GM23338 (cell line): Measurements from ENCODE around the gene MTERF4. TPM values are rescaled to one million over a fixed set of nuclear protein-coding genes. Genes with fewer than 3 reads are reported as not detected.

Experiments used
- ATAC-seq: fragments of 200-7000 bp; cut with Tn5 transposase; 3 replicates; pipeline ENCODE4 v1.9.1; 2020
- DNase-seq: peaks from one replicate; pipeline ENCODE4 v3.0.0-alpha.2; 2015; ENCODE audit warnings: low spot score
- H2AFZ ChIP-seq: fragments of 200-600 bp; sonication (generic); 2 replicates; pipeline ENCODE4 v1.8.0; 2016; ENCODE audit warnings: antibody characterized with exemption, mild to moderate bottlenecking, moderate library complexity
- H3F3A ChIP-seq: fragments of 200-600 bp; sonication (generic); replicated peaks from 2 replicates; pipeline ENCODE4 v1.8.0; 2017; ENCODE audit warnings: antibody characterized with exemption, mixed run types, low read depth
- H3K27ac ChIP-seq: fragments of 200-600 bp; sonication (generic); 2 replicates; pipeline ENCODE4 v1.6.1; 2016; ENCODE audit warnings: low read depth
- H3K27me3 ChIP-seq: fragments of 200-600 bp; sonication (generic); 2 replicates; pipeline ENCODE4 v1.8.0; 2016; ENCODE audit warnings: mild to moderate bottlenecking, mixed run types, moderate library complexity; ENCODE audit not compliant: insufficient read depth
- H3K36me3 ChIP-seq: fragments of 200-600 bp; sonication (generic); 2 replicates; pipeline ENCODE4 v1.8.0; 2016; ENCODE audit warnings: mild to moderate bottlenecking; ENCODE audit not compliant: insufficient read depth
- H3K4me1 ChIP-seq: fragments of 200-600 bp; sonication (generic); 2 replicates; pipeline ENCODE4 v1.8.0; 2016; ENCODE audit warnings: mild to moderate bottlenecking, moderate library complexity; ENCODE audit not compliant: insufficient read depth
- H3K4me2 ChIP-seq: fragments of 200-600 bp; sonication (generic); 2 replicates; pipeline ENCODE4 v1.7.1; 2017; ENCODE audit warnings: mixed run types
- H3K4me3 ChIP-seq: fragments of 200-600 bp; sonication (generic); 2 replicates; pipeline ENCODE4 v1.6.1; 2016; ENCODE audit warnings: mixed run types
- H3K79me2 ChIP-seq: fragments of 200-600 bp; sonication (generic); replicated peaks from 2 replicates; pipeline ENCODE4 v1.8.0; 2017; ENCODE audit warnings: mild to moderate bottlenecking; ENCODE audit not compliant: insufficient read depth
- H3K9me2 ChIP-seq: fragments of 200-600 bp; sonication (generic); 2 replicates; pipeline ENCODE4 v1.8.0; 2017; ENCODE audit not compliant: insufficient read depth
- H4K20me1 ChIP-seq: fragments of 200-600 bp; sonication (generic); replicated peaks from 2 replicates; pipeline ENCODE4 v1.8.0; 2017; ENCODE audit warnings: mild to moderate bottlenecking; ENCODE audit not compliant: insufficient read depth
- H3K27ac Mint-ChIP-seq: 2 replicates; pipeline ENCODE4 v1.8.0; 2020; ENCODE audit warnings: inconsistent platforms, mild to moderate bottlenecking, moderate library complexity, mixed read lengths
- H3K27me3 Mint-ChIP-seq: 3 replicates; pipeline ENCODE4 v1.8.0; 2022; ENCODE audit warnings: low read depth, mild to moderate bottlenecking, moderate library complexity, mixed read lengths, inconsistent platforms; ENCODE audit not compliant: insufficient read depth, poor library complexity
- H3K36me3 Mint-ChIP-seq: 3 replicates; pipeline ENCODE4 v1.8.0; 2021; ENCODE audit warnings: low read depth, mild to moderate bottlenecking, inconsistent platforms, moderate library complexity, mixed read lengths
- H3K4me1 Mint-ChIP-seq: 3 replicates; pipeline ENCODE4 v1.8.0; 2020; ENCODE audit warnings: mild to moderate bottlenecking, inconsistent platforms, mixed read lengths
- H3K4me3 Mint-ChIP-seq: 3 replicates; pipeline ENCODE4 v1.8.0; 2021; ENCODE audit warnings: moderate library complexity, mild to moderate bottlenecking, inconsistent platforms, mixed read lengths
- H3K9me3 Mint-ChIP-seq: 3 replicates; pipeline ENCODE4 v1.8.0; 2020; ENCODE audit warnings: moderate library complexity, mild to moderate bottlenecking, inconsistent platforms, mixed read lengths
- CREB1 ChIP-seq: fragments of 250-450 bp; sonication (Bioruptor Pico); IDR thresholded peaks from 2 replicates; pipeline ENCODE4 v1.5.0; 2020; ENCODE audit warnings: low read depth, mild to moderate bottlenecking, moderate library complexity
- EZH2 ChIP-seq: fragments of 200-600 bp; sonication (generic); IDR thresholded peaks from one replicate; pipeline ENCODE4 v1.8.0; 2017; ENCODE audit warnings: antibody characterized with exemption, mild to moderate bottlenecking, low read depth; ENCODE audit not compliant: unreplicated experiment
- EZH2phosphoT487 ChIP-seq: fragments of 200-600 bp; sonication (generic); IDR thresholded peaks from one replicate; pipeline ENCODE4 v1.8.1; 2018; ENCODE audit warnings: antibody characterized with exemption; ENCODE audit not compliant: unreplicated experiment
- JUNB ChIP-seq: IDR thresholded peaks from one replicate; pipeline ENCODE4 v1.6.1; 2016; ENCODE audit warnings: antibody characterized with exemption; ENCODE audit not compliant: unreplicated experiment
- NANOG ChIP-seq: IDR thresholded peaks from 2 replicates; pipeline ENCODE4 v1.6.1; 2016; ENCODE audit warnings: antibody characterized with exemption, borderline replicate concordance
- POLR2AphosphoS5 ChIP-seq: IDR thresholded peaks from 2 replicates; pipeline ENCODE4 v1.6.1; 2016; ENCODE audit warnings: antibody characterized with exemption, low read depth
- STAT1 ChIP-seq: IDR thresholded peaks from one replicate; pipeline ENCODE4 v1.6.1; 2016; ENCODE audit warnings: antibody characterized with exemption; ENCODE audit not compliant: unreplicated experiment
- ZNF114 ChIP-seq: fragments of 250-450 bp; sonication (Bioruptor Pico); IDR thresholded peaks from 2 replicates; pipeline ENCODE4 v1.5.0; 2020; ENCODE audit warnings: mild to moderate bottlenecking, moderate library complexity
- ZNF331 ChIP-seq: fragments of 250-450 bp; sonication (Bioruptor Pico); IDR thresholded peaks from 2 replicates; pipeline ENCODE4 v1.5.0; 2020; ENCODE audit warnings: low read depth, mild to moderate bottlenecking, moderate library complexity
- polyA plus RNA-seq: library from polyadenylated mRNA; unstranded; fragments of >200 nt; fragmentation: Nextera tagmentation; extraction: Ambion mirVana; gene quantifications from 2 replicates; pipeline ENCODE4 v1.2.1, GENCODE V29; 2016
- total RNA-seq: library from RNA; depleted of rRNA; stranded (reverse); fragments of >200 nt; shearing (Covaris generic); gene quantifications from 2 replicates; pipeline ENCODE4 v1.2.3, GENCODE V29; 2014
- TF ChIP-seq, protein P1 (sequence below): IDR thresholded peaks from one replicate; pipeline ENCODE4 v1.6.1; 2018; ENCODE audit warnings: antibody characterized with exemption; ENCODE audit not compliant: unreplicated experiment
- TF ChIP-seq, protein P2 (sequence below), 2 experiments: fragments of 200-600 bp in 1 of 2; sonication (generic) in 1 of 2; conservative IDR thresholded peaks; 2 replicates each; pipeline versions ENCODE4 v1.5.1 to v1.6.1; 2016 to 2017; ENCODE audit warnings: antibody characterized with exemption in 2 of 2, low read depth in 2 of 2, mild to moderate bottlenecking in 2 of 2, moderate library complexity in 1 of 2
- TF ChIP-seq, protein P3 (sequence below): IDR thresholded peaks from 2 replicates; pipeline ENCODE4 v1.6.1; 2016; ENCODE audit warnings: antibody characterized with exemption
- TF ChIP-seq, protein P4 (sequence below): fragments of 250-450 bp; sonication (Bioruptor Pico); IDR thresholded peaks from 2 replicates; pipeline ENCODE4 v1.5.0; 2020; ENCODE audit warnings: mild to moderate bottlenecking, moderate library complexity

MTERF4 gene
- total and polyA plus RNA-seq, 2 experiments from 2014 or later: 15.3 to 63.6 TPM

DNA sequence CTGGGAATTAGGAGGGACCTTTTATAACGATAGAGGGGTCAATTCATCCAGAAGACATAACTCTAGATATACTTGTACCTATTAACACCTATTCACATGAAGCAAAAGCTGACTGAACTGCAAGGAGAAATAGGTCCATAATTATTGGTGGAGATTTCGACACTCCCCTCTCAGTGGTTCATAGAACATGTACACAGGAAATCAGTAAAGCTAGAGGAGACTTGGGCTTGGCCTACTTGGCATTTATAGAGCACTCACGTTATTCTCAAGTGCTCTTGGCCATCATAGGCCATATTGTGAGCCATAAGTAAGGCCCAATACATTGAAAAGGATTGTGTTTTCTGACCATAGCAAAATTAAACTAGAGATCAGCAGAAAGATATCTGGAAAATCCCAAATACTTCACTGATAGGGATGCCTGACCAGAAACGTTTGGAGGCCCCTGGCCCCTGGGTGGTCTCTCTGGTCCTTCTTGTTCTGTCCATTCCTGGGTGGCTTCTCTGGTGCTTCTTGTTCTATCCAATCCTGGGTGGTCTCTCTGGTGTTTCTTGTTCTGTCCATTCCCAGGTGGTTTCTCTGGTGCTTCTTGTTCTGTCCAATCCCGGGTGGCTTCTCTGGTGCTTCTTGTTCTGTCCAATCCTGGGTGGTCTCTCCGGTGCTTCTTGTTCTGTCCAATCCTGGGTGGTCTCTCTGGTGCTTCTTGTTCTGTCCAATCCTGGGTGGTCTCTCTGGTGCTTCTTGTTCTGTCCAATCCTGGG, 54.7 kb downstream of the MTERF4 start:
- no peaks in the 10 kb centered on the region; the same call in 2 of the 3 replicates for H3K4me1 Mint-ChIP-seq
- H3F3A ChIP-seq: no peaks in the 10 kb centered on the region
- peaks cover 4% of the 10 kb centered on the region; the same call in 1 of the 3 replicates for H3K9me3 Mint-ChIP-seq
- no peak overlapping the region for H3K4me3 Mint-ChIP-seq
- no peak overlapping the region for H2AFZ ChIP-seq
- no peaks in the 10 kb centered on the region for H3K36me3 Mint-ChIP-seq
- no peaks in the 10 kb centered on the region for H4K20me1 ChIP-seq
- H3K4me1 ChIP-seq: no peaks in the 10 kb centered on the region
- no peak overlapping the region for H3K4me2 ChIP-seq
- H3K27me3 Mint-ChIP-seq: no peaks in the 10 kb centered on the region
- TF ChIP-seq, protein P1, sequence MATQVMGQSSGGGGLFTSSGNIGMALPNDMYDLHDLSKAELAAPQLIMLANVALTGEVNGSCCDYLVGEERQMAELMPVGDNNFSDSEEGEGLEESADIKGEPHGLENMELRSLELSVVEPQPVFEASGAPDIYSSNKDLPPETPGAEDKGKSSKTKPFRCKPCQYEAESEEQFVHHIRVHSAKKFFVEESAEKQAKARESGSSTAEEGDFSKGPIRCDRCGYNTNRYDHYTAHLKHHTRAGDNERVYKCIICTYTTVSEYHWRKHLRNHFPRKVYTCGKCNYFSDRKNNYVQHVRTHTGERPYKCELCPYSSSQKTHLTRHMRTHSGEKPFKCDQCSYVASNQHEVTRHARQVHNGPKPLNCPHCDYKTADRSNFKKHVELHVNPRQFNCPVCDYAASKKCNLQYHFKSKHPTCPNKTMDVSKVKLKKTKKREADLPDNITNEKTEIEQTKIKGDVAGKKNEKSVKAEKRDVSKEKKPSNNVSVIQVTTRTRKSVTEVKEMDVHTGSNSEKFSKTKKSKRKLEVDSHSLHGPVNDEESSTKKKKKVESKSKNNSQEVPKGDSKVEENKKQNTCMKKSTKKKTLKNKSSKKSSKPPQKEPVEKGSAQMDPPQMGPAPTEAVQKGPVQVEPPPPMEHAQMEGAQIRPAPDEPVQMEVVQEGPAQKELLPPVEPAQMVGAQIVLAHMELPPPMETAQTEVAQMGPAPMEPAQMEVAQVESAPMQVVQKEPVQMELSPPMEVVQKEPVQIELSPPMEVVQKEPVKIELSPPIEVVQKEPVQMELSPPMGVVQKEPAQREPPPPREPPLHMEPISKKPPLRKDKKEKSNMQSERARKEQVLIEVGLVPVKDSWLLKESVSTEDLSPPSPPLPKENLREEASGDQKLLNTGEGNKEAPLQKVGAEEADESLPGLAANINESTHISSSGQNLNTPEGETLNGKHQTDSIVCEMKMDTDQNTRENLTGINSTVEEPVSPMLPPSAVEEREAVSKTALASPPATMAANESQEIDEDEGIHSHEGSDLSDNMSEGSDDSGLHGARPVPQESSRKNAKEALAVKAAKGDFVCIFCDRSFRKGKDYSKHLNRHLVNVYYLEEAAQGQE: no peak
- TF ChIP-seq JUNB: no peak
- no peak for TF ChIP-seq POLR2AphosphoS5
- no peak for TF ChIP-seq STAT1
- TF ChIP-seq NANOG: no peak
- no peak for TF ChIP-seq EZH2phosphoT487
- TF ChIP-seq ZNF114: no peak
- TF ChIP-seq, protein P2, sequence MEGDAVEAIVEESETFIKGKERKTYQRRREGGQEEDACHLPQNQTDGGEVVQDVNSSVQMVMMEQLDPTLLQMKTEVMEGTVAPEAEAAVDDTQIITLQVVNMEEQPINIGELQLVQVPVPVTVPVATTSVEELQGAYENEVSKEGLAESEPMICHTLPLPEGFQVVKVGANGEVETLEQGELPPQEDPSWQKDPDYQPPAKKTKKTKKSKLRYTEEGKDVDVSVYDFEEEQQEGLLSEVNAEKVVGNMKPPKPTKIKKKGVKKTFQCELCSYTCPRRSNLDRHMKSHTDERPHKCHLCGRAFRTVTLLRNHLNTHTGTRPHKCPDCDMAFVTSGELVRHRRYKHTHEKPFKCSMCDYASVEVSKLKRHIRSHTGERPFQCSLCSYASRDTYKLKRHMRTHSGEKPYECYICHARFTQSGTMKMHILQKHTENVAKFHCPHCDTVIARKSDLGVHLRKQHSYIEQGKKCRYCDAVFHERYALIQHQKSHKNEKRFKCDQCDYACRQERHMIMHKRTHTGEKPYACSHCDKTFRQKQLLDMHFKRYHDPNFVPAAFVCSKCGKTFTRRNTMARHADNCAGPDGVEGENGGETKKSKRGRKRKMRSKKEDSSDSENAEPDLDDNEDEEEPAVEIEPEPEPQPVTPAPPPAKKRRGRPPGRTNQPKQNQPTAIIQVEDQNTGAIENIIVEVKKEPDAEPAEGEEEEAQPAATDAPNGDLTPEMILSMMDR (conservative IDR thresholded peaks at IDR 0.05; ENCODE audit: low read depth in 2 of 2): no peak
- TF ChIP-seq CREB1 (CRISPR knock-in tag): no peak
- no peak for TF ChIP-seq ZNF331
- TF ChIP-seq EZH2: no peak
- TF ChIP-seq, protein P3, sequence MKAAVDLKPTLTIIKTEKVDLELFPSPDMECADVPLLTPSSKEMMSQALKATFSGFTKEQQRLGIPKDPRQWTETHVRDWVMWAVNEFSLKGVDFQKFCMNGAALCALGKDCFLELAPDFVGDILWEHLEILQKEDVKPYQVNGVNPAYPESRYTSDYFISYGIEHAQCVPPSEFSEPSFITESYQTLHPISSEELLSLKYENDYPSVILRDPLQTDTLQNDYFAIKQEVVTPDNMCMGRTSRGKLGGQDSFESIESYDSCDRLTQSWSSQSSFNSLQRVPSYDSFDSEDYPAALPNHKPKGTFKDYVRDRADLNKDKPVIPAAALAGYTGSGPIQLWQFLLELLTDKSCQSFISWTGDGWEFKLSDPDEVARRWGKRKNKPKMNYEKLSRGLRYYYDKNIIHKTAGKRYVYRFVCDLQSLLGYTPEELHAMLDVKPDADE: no peak
- TF ChIP-seq, protein P4, sequence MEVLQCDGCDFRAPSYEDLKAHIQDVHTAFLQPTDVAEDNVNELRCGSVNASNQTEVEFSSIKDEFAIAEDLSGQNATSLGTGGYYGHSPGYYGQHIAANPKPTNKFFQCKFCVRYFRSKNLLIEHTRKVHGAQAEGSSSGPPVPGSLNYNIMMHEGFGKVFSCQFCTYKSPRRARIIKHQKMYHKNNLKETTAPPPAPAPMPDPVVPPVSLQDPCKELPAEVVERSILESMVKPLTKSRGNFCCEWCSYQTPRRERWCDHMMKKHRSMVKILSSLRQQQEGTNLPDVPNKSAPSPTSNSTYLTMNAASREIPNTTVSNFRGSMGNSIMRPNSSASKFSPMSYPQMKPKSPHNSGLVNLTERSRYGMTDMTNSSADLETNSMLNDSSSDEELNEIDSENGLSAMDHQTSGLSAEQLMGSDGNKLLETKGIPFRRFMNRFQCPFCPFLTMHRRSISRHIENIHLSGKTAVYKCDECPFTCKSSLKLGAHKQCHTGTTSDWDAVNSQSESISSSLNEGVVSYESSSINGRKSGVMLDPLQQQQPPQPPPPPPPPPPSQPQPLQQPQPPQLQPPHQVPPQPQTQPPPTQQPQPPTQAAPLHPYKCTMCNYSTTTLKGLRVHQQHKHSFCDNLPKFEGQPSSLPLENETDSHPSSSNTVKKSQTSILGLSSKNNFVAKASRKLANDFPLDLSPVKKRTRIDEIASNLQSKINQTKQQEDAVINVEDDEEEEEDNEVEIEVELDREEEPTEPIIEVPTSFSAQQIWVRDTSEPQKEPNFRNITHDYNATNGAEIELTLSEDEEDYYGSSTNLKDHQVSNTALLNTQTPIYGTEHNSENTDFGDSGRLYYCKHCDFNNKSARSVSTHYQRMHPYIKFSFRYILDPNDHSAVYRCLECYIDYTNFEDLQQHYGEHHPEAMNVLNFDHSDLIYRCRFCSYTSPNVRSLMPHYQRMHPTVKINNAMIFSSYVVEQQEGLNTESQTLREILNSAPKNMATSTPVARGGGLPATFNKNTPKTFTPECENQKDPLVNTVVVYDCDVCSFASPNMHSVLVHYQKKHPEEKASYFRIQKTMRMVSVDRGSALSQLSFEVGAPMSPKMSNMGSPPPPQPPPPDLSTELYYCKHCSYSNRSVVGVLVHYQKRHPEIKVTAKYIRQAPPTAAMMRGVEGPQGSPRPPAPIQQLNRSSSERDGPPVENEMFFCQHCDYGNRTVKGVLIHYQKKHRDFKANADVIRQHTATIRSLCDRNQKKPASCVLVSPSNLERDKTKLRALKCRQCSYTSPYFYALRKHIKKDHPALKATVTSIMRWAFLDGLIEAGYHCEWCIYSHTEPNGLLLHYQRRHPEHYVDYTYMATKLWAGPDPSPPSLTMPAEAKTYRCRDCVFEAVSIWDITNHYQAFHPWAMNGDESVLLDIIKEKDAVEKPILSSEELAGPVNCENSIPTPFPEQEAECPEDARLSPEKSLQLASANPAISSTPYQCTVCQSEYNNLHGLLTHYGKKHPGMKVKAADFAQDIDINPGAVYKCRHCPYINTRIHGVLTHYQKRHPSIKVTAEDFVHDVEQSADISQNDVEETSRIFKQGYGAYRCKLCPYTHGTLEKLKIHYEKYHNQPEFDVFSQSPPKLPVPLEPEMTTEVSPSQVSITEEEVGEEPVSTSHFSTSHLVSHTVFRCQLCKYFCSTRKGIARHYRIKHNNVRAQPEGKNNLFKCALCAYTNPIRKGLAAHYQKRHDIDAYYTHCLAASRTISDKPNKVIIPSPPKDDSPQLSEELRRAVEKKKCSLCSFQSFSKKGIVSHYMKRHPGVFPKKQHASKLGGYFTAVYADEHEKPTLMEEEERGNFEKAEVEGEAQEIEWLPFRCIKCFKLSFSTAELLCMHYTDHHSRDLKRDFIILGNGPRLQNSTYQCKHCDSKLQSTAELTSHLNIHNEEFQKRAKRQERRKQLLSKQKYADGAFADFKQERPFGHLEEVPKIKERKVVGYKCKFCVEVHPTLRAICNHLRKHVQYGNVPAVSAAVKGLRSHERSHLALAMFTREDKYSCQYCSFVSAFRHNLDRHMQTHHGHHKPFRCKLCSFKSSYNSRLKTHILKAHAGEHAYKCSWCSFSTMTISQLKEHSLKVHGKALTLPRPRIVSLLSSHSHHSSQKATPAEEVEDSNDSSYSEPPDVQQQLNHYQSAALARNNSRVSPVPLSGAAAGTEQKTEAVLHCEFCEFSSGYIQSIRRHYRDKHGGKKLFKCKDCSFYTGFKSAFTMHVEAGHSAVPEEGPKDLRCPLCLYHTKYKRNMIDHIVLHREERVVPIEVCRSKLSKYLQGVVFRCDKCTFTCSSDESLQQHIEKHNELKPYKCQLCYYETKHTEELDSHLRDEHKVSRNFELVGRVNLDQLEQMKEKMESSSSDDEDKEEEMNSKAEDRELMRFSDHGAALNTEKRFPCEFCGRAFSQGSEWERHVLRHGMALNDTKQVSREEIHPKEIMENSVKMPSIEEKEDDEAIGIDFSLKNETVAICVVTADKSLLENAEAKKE (CRISPR knock-in tag): no peak
- H3K27ac Mint-ChIP-seq: no peak overlapping the region
- peaks cover 4% of the 10 kb centered on the region; the same call in 1 of the 2 replicates for H3K9me2 ChIP-seq
- H3K27ac ChIP-seq: no peak overlapping the region
- no peak for DNase-seq
- ATAC-seq: no peak
- H3K27me3 ChIP-seq: no peaks in the 10 kb centered on the region
- no peaks in the 10 kb centered on the region for H3K79me2 ChIP-seq
- H3K4me3 ChIP-seq: no peak overlapping the region
- H3K36me3 ChIP-seq: no peaks in the 10 kb centered on the region
